MM.1S (cell line): ENCODE results near the gene PLAC1.

Source experiments
- CTCF ChIP-seq: fragments of 300-600 bp; sonication (generic); IDR thresholded peaks from 2 replicates; pipeline ENCODE4 v1.5.1; 2016; ENCODE audit warnings: antibody characterized with exemption, low read length, mixed read lengths
- EZH2 ChIP-seq: fragments of 300-600 bp; sonication (generic); optimal IDR thresholded peaks from 2 replicates; pipeline ENCODE3; 2017; ENCODE audit warnings: low read depth, mild to moderate bottlenecking, antibody characterized with exemption, low read length, mixed read lengths

GRCh38 chrX:134592303-134592702, 66.0 kb downstream of the PLAC1 start:
- no peak for TF ChIP-seq EZH2
- no peak for TF ChIP-seq CTCF
